Mesendoderm (in vitro differentiated cells): ENCODE measurements around the gene ANXA10.
"Not testable (repeated sequence)": the region's sequence is repeated elsewhere in the genome, so short reads cannot be mapped to it uniquely, and the experiment has no call there.

Source experiments
- DNase-seq: peaks from one replicate; pipeline ENCODE4 v3.0.0; 2013
- H2AK5ac ChIP-seq: 2 replicates; pipeline ENCODE4 v1.6.1; 2013; ENCODE audit warnings: low read length, inconsistent platforms
- H2BK120ac ChIP-seq: 2 replicates; pipeline ENCODE4 v1.6.1; 2013; ENCODE audit warnings: low read depth, mild to moderate bottlenecking, low read length, moderate library complexity, mixed read lengths
- H2BK15ac ChIP-seq: replicated peaks from 2 replicates; pipeline ENCODE4 v1.6.1; 2013; ENCODE audit warnings: low read depth, mild to moderate bottlenecking, moderate library complexity
- H2BK5ac ChIP-seq: 2 replicates; pipeline ENCODE4 v1.6.1; 2013; ENCODE audit warnings: low read length, inconsistent platforms
- H3K18ac ChIP-seq: 2 replicates; pipeline ENCODE4 v1.6.1; 2013; ENCODE audit warnings: mild to moderate bottlenecking, low read length, mixed read lengths
- H3K23ac ChIP-seq: one replicate; pipeline ENCODE4 v1.6.1; 2013; ENCODE audit warnings: low read length
- H3K27ac ChIP-seq: 2 replicates; pipeline ENCODE4 v1.5.1; 2013; ENCODE audit warnings: low read depth, mild to moderate bottlenecking, inconsistent platforms, low read length, moderate library complexity
- H3K27me3 ChIP-seq: 2 replicates; pipeline ENCODE4 v1.6.1; 2013; ENCODE audit warnings: low read length, control low read depth, mild to moderate bottlenecking, inconsistent platforms; ENCODE audit not compliant: insufficient read depth, poor library complexity
- H3K36me3 ChIP-seq: 2 replicates; pipeline ENCODE4 v1.6.1; 2013; ENCODE audit warnings: low read length, inconsistent platforms; ENCODE audit not compliant: control insufficient read depth, insufficient read depth
- H3K4ac ChIP-seq: one replicate; pipeline ENCODE4 v1.6.1; 2013; ENCODE audit warnings: low read depth, mild to moderate bottlenecking, low read length, moderate library complexity
- H3K4me1 ChIP-seq: 2 replicates; pipeline ENCODE4 v1.6.1; 2013; ENCODE audit warnings: low read depth, low read length, inconsistent platforms; ENCODE audit not compliant: control insufficient read depth
- H3K4me2 ChIP-seq: 2 replicates; pipeline ENCODE4 v1.6.1; 2013; ENCODE audit warnings: low read length
- H3K4me3 ChIP-seq: 2 replicates; pipeline ENCODE4 v1.5.1; 2013; ENCODE audit warnings: mild to moderate bottlenecking, low read length
- H3K56ac ChIP-seq: one replicate; pipeline ENCODE4 v1.6.1; 2013; ENCODE audit warnings: low read length
- H3K79me1 ChIP-seq: 2 replicates; pipeline ENCODE4 v1.6.1; 2013; ENCODE audit warnings: low read length, inconsistent platforms
- H3K79me2 ChIP-seq: 2 replicates; pipeline ENCODE4 v1.6.1; 2013; ENCODE audit warnings: mild to moderate bottlenecking, low read length; ENCODE audit not compliant: control insufficient read depth, insufficient read depth
- H3K9ac ChIP-seq: 2 replicates; pipeline ENCODE4 v1.6.1; 2013; ENCODE audit warnings: low read length, inconsistent platforms
- H4K5ac ChIP-seq: one replicate; pipeline ENCODE4 v1.6.1; 2013; ENCODE audit warnings: low read length
- H4K8ac ChIP-seq: one replicate; pipeline ENCODE4 v1.6.1; 2013; ENCODE audit warnings: low read depth, mild to moderate bottlenecking, control low read depth, low read length, moderate library complexity
- WGBS: extraction: QIAGEN DNeasy Blood & Tissue Kit; methylation state at CpG from one replicate; pipeline ENCODE4 v1.1.7; 2013; ENCODE audit warnings: low lambda C conversion rate, missing lambda C conversion rate; ENCODE audit not compliant: insufficient coverage; ENCODE audit errors: extremely low coverage; 5-methylcytosine and 5-hydroxymethylcytosine counted together

Gene ANXA10

GRCh38 chr4:168129802-168130201, 37.5 kb downstream of the ANXA10 start:
- H3K4me1 ChIP-seq, result no peaks in the 10 kb centered on the region
- H3K4me2 ChIP-seq, result no peak overlapping the region
- no peak overlapping the region for H2BK120ac ChIP-seq
- no peaks in the 10 kb centered on the region for H3K36me3 ChIP-seq
- H3K18ac ChIP-seq, result no peak overlapping the region
- no peak overlapping the region for H2BK15ac ChIP-seq
- H3K9ac ChIP-seq, result no peak overlapping the region
- H3K4me3 ChIP-seq, result no peak overlapping the region
- H2BK5ac ChIP-seq, result no peak overlapping the region
- H3K4ac ChIP-seq, result no peak overlapping the region
- H3K79me2 ChIP-seq, result no peaks in the 10 kb centered on the region
- H3K27ac ChIP-seq, result no peak overlapping the region
- H4K8ac ChIP-seq, result no peak overlapping the region
- no CpG with 5 or more reads among the region's 2 CpGs for WGBS
- H3K27me3 ChIP-seq, result no peaks in the 10 kb centered on the region
- H3K23ac ChIP-seq, result no peak overlapping the region
- H2AK5ac ChIP-seq, result no peak overlapping the region
- H3K79me1 ChIP-seq, result no peaks in the 10 kb centered on the region
- no peak for DNase-seq
- H3K56ac ChIP-seq, result no peak overlapping the region
- H4K5ac ChIP-seq, result no peak overlapping the region

- H3K36me3 ChIP-seq, result no peaks in the 10 kb centered on the region
- no peak for DNase-seq
- H3K56ac ChIP-seq, result no peak overlapping the region
- no peaks in the 10 kb centered on the region for H3K4me1 ChIP-seq
- no peak overlapping the region for H2BK120ac ChIP-seq
- H3K4ac ChIP-seq, result no peak overlapping the region
- no peak overlapping the region for H4K8ac ChIP-seq
- H2AK5ac ChIP-seq, result no peak overlapping the region
- H3K79me1 ChIP-seq, result no peaks in the 10 kb centered on the region
- H3K27ac ChIP-seq, result no peak overlapping the region
- no peak overlapping the region for H3K18ac ChIP-seq
- H2BK15ac ChIP-seq, result no peak overlapping the region
- H3K9ac ChIP-seq, result no peak overlapping the region
- H4K5ac ChIP-seq, result no peak overlapping the region
- H3K4me2 ChIP-seq, result no peak overlapping the region
- no peak overlapping the region for H3K4me3 ChIP-seq
- H3K79me2 ChIP-seq, result no peaks in the 10 kb centered on the region
- H3K23ac ChIP-seq, result no peak overlapping the region
- no peak overlapping the region for H2BK5ac ChIP-seq
- no peaks in the 10 kb centered on the region for H3K27me3 ChIP-seq
These were observed 38.9 kb downstream of the ANXA10 start for GRCh38 chr4:168131196-168131595.

DNA sequence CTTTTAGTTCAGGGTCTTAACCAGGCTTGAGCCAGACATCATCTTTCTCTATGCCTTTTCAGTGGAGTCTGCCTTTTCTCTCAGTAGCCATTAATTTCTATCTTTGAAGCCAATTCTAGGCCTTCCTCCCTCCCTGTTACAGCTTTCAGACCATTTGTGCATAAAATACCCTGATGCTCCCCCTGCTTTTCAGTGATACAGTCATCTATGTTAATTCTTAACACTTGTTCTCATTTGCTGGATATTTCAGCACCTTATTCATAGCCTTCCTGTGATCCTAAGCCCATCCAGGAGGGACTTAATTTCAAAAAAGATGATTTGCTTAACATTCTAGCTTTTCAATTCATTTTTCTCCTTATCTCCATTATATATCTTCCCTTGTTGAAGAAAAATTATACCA, 42.3 kb downstream of the ANXA10 start:
- H3K79me1 ChIP-seq, result no peaks in the 10 kb centered on the region
- no peaks in the 10 kb centered on the region for H3K36me3 ChIP-seq
- no peak overlapping the region for H2BK120ac ChIP-seq
- no peak overlapping the region for H2BK15ac ChIP-seq
- H4K5ac ChIP-seq, result no peak overlapping the region
- no peak overlapping the region for H3K18ac ChIP-seq
- H3K4ac ChIP-seq, result no peak overlapping the region
- H3K4me3 ChIP-seq, result no peak overlapping the region
- no peak for DNase-seq
- H3K27ac ChIP-seq, result no peak overlapping the region
- no peak overlapping the region for H2AK5ac ChIP-seq
- no peak overlapping the region for H2BK5ac ChIP-seq
- H3K56ac ChIP-seq, result no peak overlapping the region
- H3K27me3 ChIP-seq, result no peaks in the 10 kb centered on the region
- no peak overlapping the region for H3K23ac ChIP-seq
- no peaks in the 10 kb centered on the region for H3K79me2 ChIP-seq
- no peak overlapping the region for H3K4me2 ChIP-seq
- no peaks in the 10 kb centered on the region for H3K4me1 ChIP-seq
- no peak overlapping the region for H3K9ac ChIP-seq
- no peak overlapping the region for H4K8ac ChIP-seq

- not testable (repeated sequence) for H3K79me2 ChIP-seq, H2BK5ac ChIP-seq, H3K4ac ChIP-seq, H2BK120ac ChIP-seq, H3K4me2 ChIP-seq, DNase-seq, H3K27me3 ChIP-seq, H3K56ac ChIP-seq, H3K36me3 ChIP-seq, H4K5ac ChIP-seq, H2BK15ac ChIP-seq, H4K8ac ChIP-seq, H3K79me1 ChIP-seq, H3K4me1 ChIP-seq, H3K27ac ChIP-seq, H3K23ac ChIP-seq, H3K18ac ChIP-seq, H2AK5ac ChIP-seq, H3K9ac ChIP-seq, H3K4me3 ChIP-seq
- no CpG with 5 or more reads among the region's 1 CpG for WGBS
These were observed 43.5 kb downstream of the ANXA10 start for GRCh38 chr4:168135860-168136259.

- not testable (repeated sequence) for H3K4ac ChIP-seq, H3K79me2 ChIP-seq, H3K18ac ChIP-seq, H3K23ac ChIP-seq, H3K56ac ChIP-seq, DNase-seq, H3K27me3 ChIP-seq, H3K4me2 ChIP-seq, H3K9ac ChIP-seq, H3K27ac ChIP-seq, H3K36me3 ChIP-seq, H3K4me3 ChIP-seq, H2BK5ac ChIP-seq, H2AK5ac ChIP-seq, H3K79me1 ChIP-seq, H2BK120ac ChIP-seq, H2BK15ac ChIP-seq, H3K4me1 ChIP-seq, H4K8ac ChIP-seq, H4K5ac ChIP-seq
- WGBS, result no CpG with 5 or more reads among the region's 2 CpGs
These were observed 45.4 kb downstream of the ANXA10 start for GRCh38 chr4:168137695-168138094.

DNA sequence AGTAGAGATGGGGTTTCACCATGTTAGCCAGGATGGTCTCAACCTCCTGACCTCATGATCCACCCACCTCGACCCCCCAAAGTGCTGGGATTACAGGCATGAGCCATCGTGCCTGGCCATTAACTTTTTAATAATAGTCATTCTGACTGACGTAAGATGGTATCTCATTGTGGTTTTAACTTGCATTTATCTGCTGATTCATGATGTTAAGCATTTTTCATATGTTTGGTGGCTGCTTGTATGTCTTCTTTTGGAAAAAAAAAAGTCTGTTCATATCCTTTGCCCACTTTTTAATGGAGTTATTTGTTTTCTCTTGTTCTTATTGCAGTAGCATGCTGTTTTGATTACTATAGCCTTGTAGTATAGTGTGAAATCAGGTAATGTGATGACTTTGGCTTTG, 45.8 kb downstream of the ANXA10 start:
- Histone ChIP-seq H3K4me1 (no peaks in the 10 kb centered on the region), H3K9ac (no peak overlapping the region), H3K56ac (no peak overlapping the region), H4K8ac (no peak overlapping the region), H2BK120ac (no peak overlapping the region), H3K27ac (no peak overlapping the region), H3K4ac (no peak overlapping the region), H3K79me2 (no peaks in the 10 kb centered on the region), H2BK5ac (no peak overlapping the region), H3K36me3 (no peaks in the 10 kb centered on the region), H3K79me1 (no peaks in the 10 kb centered on the region), H3K4me2 (no peak overlapping the region), H2AK5ac (no peak overlapping the region), H3K18ac (no peak overlapping the region), H2BK15ac (no peak overlapping the region), H4K5ac (no peak overlapping the region), H3K27me3 (no peaks in the 10 kb centered on the region), H3K4me3 (no peak overlapping the region), H3K23ac (no peak overlapping the region)
- DNase-seq, result no peak
- no CpG with 5 or more reads among the region's 3 CpGs for WGBS
